Ishikawa (cell line): ENCODE data around the gene SPECC1.

ENCODE experiments used
- CEBPB ChIP-seq: IDR thresholded peaks from 2 replicates; pipeline ENCODE4 v1.6.1; 2012
- CREB1 ChIP-seq: IDR thresholded peaks from 2 replicates; pipeline ENCODE4 v1.6.1; 2012; ENCODE audit warnings: low read depth
- EGR1 ChIP-seq: IDR thresholded peaks from 2 replicates; pipeline ENCODE4 v1.6.1; 2012
- EP300 ChIP-seq: IDR thresholded peaks from 2 replicates; pipeline ENCODE4 v1.6.1; 2012; ENCODE audit warnings: borderline replicate concordance
- FOXM1 ChIP-seq: IDR thresholded peaks from 2 replicates; pipeline ENCODE4 v1.6.1; 2012; ENCODE audit warnings: low read depth, borderline replicate concordance
- NFIC ChIP-seq: IDR thresholded peaks from 2 replicates; pipeline ENCODE4 v1.6.1; 2012
- RAD21 ChIP-seq: IDR thresholded peaks from 2 replicates; pipeline ENCODE4 v1.6.1; 2012; ENCODE audit warnings: low read depth
- TAF1 ChIP-seq: IDR thresholded peaks from 2 replicates; pipeline ENCODE4 v1.6.1; 2012; ENCODE audit warnings: low read depth, mild to moderate bottlenecking
- TCF12 ChIP-seq: IDR thresholded peaks from 2 replicates; pipeline ENCODE4 v1.6.1; 2012; ENCODE audit warnings: low read depth
- TEAD4 ChIP-seq: IDR thresholded peaks from 2 replicates; pipeline ENCODE4 v1.6.1; 2012
- YY1 ChIP-seq: IDR thresholded peaks from 2 replicates; pipeline ENCODE4 v1.6.1; 2012; ENCODE audit warnings: low read depth
- ZBTB7A ChIP-seq: IDR thresholded peaks from 2 replicates; pipeline ENCODE4 v1.6.1; 2012; ENCODE audit warnings: low read depth
- TF ChIP-seq, protein P1 (sequence below): IDR thresholded peaks from 2 replicates; pipeline ENCODE4 v1.6.1; 2012; ENCODE audit warnings: low read depth, mild to moderate bottlenecking
- TF ChIP-seq, protein P2 (sequence below): IDR thresholded peaks from 2 replicates; pipeline ENCODE4 v1.6.1; 2012
- TF ChIP-seq, protein P3 (sequence below): IDR thresholded peaks from 2 replicates; pipeline ENCODE4 v1.6.1; 2012

Gene SPECC1

DNA sequence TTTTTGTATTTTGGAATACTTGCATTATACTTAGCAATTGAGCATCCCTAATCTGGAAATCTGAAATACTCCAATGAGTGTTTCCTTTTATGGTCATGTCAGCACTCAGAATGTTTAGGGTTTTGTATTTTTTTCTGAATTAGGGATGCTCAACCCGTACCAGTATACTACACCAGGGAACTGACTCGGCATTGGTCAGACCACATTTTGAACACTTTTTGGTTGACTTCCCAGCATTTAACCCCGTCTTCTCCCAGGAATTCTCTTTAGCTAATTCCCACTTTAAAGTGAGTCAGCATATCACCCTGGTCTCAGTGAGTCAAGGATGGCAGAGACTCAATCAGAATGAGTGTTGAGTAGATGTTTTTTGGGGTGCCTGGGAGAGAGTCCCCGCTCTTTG is 177.9 kb downstream of the SPECC1 start:
- TF ChIP-seq FOXM1 (no peak), EGR1 (no peak), TCF12 (no peak), CEBPB (no peak), YY1 (no peak), TAF1 (no peak), NFIC (no peak), CREB1 (no peak), RAD21 (no peak)
- TF ChIP-seq, protein P1, sequence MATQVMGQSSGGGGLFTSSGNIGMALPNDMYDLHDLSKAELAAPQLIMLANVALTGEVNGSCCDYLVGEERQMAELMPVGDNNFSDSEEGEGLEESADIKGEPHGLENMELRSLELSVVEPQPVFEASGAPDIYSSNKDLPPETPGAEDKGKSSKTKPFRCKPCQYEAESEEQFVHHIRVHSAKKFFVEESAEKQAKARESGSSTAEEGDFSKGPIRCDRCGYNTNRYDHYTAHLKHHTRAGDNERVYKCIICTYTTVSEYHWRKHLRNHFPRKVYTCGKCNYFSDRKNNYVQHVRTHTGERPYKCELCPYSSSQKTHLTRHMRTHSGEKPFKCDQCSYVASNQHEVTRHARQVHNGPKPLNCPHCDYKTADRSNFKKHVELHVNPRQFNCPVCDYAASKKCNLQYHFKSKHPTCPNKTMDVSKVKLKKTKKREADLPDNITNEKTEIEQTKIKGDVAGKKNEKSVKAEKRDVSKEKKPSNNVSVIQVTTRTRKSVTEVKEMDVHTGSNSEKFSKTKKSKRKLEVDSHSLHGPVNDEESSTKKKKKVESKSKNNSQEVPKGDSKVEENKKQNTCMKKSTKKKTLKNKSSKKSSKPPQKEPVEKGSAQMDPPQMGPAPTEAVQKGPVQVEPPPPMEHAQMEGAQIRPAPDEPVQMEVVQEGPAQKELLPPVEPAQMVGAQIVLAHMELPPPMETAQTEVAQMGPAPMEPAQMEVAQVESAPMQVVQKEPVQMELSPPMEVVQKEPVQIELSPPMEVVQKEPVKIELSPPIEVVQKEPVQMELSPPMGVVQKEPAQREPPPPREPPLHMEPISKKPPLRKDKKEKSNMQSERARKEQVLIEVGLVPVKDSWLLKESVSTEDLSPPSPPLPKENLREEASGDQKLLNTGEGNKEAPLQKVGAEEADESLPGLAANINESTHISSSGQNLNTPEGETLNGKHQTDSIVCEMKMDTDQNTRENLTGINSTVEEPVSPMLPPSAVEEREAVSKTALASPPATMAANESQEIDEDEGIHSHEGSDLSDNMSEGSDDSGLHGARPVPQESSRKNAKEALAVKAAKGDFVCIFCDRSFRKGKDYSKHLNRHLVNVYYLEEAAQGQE, result no peak
- TF ChIP-seq, protein P2, sequence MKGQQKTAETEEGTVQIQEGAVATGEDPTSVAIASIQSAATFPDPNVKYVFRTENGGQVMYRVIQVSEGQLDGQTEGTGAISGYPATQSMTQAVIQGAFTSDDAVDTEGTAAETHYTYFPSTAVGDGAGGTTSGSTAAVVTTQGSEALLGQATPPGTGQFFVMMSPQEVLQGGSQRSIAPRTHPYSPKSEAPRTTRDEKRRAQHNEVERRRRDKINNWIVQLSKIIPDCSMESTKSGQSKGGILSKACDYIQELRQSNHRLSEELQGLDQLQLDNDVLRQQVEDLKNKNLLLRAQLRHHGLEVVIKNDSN, result no peak
- TF ChIP-seq, protein P3, sequence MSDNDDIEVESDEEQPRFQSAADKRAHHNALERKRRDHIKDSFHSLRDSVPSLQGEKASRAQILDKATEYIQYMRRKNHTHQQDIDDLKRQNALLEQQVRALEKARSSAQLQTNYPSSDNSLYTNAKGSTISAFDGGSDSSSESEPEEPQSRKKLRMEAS, result no peak

DNA sequence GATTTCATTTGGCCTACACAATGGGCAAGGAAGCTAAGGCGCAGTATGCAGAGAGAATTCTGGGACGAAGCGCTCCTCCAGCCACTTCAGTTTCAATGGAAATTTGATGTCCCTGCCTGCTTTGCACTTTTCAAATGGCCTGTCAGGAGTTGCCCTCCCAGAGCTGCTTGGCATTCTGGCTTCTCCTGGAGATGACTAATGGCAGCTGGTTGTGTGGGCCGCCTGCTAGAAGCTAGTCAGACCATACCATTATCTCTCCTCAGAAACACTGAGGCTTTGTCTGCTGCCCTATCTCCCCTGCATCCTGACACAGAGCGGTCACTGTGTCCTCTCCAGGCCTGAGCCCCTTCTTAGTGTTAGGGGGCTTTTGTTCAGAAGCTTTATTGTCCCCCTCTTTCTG is 180.1 kb downstream of the SPECC1 start:
- no peak for TF ChIP-seq CREB1
- no peak for TF ChIP-seq FOXM1
- no peak for TF ChIP-seq EP300
- no peak for TF ChIP-seq TEAD4
- no peak for TF ChIP-seq TCF12
- TF ChIP-seq TAF1, result no peak
- TF ChIP-seq, protein P1, result no peak
- TF ChIP-seq, protein P2, result no peak
- no peak for TF ChIP-seq NFIC
- no peak for TF ChIP-seq EGR1
- no peak for TF ChIP-seq RAD21
- TF ChIP-seq, protein P3, result no peak

DNA sequence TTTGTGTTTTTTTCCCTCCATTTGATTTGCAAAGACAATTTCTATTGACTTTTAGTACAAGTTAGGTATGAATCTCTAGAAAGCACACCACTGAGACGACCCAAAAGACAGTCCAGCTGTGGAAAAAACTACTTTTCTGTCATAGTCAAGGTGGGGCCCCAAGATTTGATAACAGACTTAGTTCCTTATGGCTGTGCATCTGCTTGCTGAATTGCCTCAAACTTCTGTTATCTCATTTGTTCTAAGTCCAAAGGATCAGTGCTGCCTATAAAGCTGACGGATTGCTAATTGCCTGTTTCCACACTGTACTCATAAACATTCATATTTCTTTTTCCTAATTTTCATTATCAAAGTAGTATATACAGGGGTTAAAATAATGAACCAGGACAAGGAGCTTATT is 180.8 kb downstream of the SPECC1 start:
- TF ChIP-seq EGR1 (no peak), RAD21 (no peak)
- TF ChIP-seq, protein P2, result no peak

DNA sequence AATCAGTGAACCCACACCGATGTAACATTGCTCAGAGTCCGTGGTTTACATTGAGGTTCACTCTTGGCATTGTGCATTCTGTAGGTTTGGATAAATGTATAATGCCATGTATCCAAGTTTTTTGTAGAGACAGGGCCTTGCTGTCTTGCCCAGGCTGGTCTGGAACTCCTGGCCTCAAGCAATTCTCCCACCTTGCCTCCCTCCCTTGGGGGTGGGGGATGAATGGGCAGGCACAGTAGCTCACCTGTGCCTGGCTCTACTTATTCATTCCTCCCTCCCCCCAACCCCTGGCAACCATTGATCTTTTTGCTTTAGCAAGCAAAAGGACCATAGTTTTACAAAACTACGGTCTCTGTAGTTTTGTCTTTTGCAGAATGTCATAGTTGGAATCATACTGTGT is 181.4 kb downstream of the SPECC1 start:
- TF ChIP-seq FOXM1 (no peak), TCF12 (no peak), TEAD4 (no peak), YY1 (no peak), EGR1 (no peak)

DNA sequence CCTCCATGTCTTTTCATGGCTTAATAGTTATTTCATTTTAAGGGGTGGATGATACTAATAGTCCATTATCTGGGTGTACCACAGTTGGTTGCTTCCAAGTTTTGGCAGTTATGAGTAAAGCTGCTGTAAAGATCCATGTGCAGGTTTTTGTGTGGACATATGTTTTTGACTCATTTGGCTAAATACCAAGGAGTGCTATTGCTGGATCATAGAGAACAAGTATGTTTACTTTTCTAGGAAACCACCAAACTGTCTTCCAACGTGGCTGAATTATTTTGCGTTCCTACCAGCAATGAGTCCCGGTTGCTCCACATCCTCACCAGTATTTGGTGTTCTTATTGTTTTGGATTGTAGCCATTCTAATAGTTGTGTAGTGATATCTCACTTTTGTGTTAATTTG is 181.9 kb downstream of the SPECC1 start:
- TF ChIP-seq TEAD4 (no peak), YY1 (no peak), FOXM1 (no peak), NFIC (no peak), CREB1 (no peak), ZBTB7A (no peak), CEBPB (no peak), EGR1 (no peak), TAF1 (no peak), EP300 (no peak), TCF12 (no peak), RAD21 (no peak)
- TF ChIP-seq, protein P1, result no peak
- TF ChIP-seq, protein P2, result no peak
- TF ChIP-seq, protein P3, result no peak
